Fibroblast of lung (primary cell): ENCODE data around the gene NOSTRIN. TPM values are rescaled to one million over a fixed set of nuclear protein-coding genes. Genes with fewer than 3 reads are reported as not detected.

Source experiments
- DNase-seq, 2 donors: peaks; one replicate each; pipeline versions ENCODE4 v3.0.0 to v3.0.0-alpha.2; 2010; ENCODE audit warnings: low read depth in 2 of 2
- H2AFZ ChIP-seq: 2 replicates; pipeline ENCODE4 v1.5.1; 2012; ENCODE audit warnings: low read length, control low read depth, inconsistent platforms
- H3K27ac ChIP-seq: 2 replicates; pipeline ENCODE4 v1.5.1; 2011; ENCODE audit warnings: low read length, control low read depth; ENCODE audit not compliant: insufficient read depth
- H3K27me3 ChIP-seq: 2 replicates; pipeline ENCODE4 v1.5.1; 2011; ENCODE audit warnings: mild to moderate bottlenecking, low read length; ENCODE audit not compliant: control insufficient read depth, insufficient read depth
- H3K36me3 ChIP-seq: 2 replicates; pipeline ENCODE4 v1.5.1; 2011; ENCODE audit warnings: low read length; ENCODE audit not compliant: control insufficient read depth, insufficient read depth
- H3K4me1 ChIP-seq: 2 replicates; pipeline ENCODE4 v1.5.1; 2011; ENCODE audit warnings: low read length; ENCODE audit not compliant: control insufficient read depth, insufficient read depth; ENCODE audit errors: extremely low read depth
- H3K4me2 ChIP-seq: 2 replicates; pipeline ENCODE4 v1.5.1; 2011; ENCODE audit warnings: low read length, control low read depth; ENCODE audit not compliant: insufficient read depth; ENCODE audit errors: extremely low read depth
- H3K4me3 ChIP-seq, 4 experiments: fragments of 200-600 bp in 1 of 4; sonication (generic) in 1 of 4; replicated peaks in 1 of 4; 2 replicates each; pipeline ENCODE4 v1.5.1; 2011 to 2016; ENCODE audit warnings: low read length in 4 of 4, low read depth in 3 of 4, mild to moderate bottlenecking in 3 of 4, control low read depth in 2 of 4, inconsistent platforms in 1 of 4, mixed read lengths in 1 of 4; ENCODE audit not compliant: insufficient read depth in 1 of 4; ENCODE audit errors: control extremely low read depth in 1 of 4
- H3K79me2 ChIP-seq: 2 replicates; pipeline ENCODE4 v1.5.1; 2012; ENCODE audit warnings: mild to moderate bottlenecking, low read length, inconsistent platforms; ENCODE audit not compliant: control insufficient read depth, insufficient read depth
- H3K9ac ChIP-seq: 2 replicates; pipeline ENCODE4 v1.5.1; 2011; ENCODE audit warnings: mild to moderate bottlenecking, low read length, control low read depth; ENCODE audit not compliant: insufficient read depth
- H3K9me3 ChIP-seq: 2 replicates; pipeline ENCODE4 v1.5.1; 2012; ENCODE audit warnings: low read depth, low read length; ENCODE audit not compliant: control insufficient read depth, insufficient read depth
- H4K20me1 ChIP-seq: 2 replicates; pipeline ENCODE4 v1.5.1; 2011; ENCODE audit warnings: low read length; ENCODE audit not compliant: control insufficient read depth, insufficient read depth; ENCODE audit errors: extremely low read depth
- CTCF ChIP-seq, 2 donors: IDR thresholded peaks in 1 of 2; conservative IDR thresholded peaks in 1 of 2; 1 replicate in 1 of 2; 2 replicates in 1 of 2; pipeline ENCODE4 v1.5.1; 2011 to 2012; ENCODE audit warnings: low read length in 2 of 2, control low read depth in 1 of 2, inconsistent platforms in 1 of 2, low read depth in 1 of 2, mild to moderate bottlenecking in 1 of 2
- EZH2 ChIP-seq: IDR thresholded peaks from 2 replicates; pipeline ENCODE4 v1.5.1; 2012; ENCODE audit warnings: low read length, control low read depth, mild to moderate bottlenecking; ENCODE audit errors: missing control alignments
- polyA plus RNA-seq, 2 donors: library from polyadenylated mRNA; depleted of rRNA in 1 of 2; stranded (reverse) in 1 of 2; unstranded in 1 of 2; fragments of >200 nt; gene quantifications; 2 replicates each; pipeline ENCODE4 v1.2.1, GENCODE V29; 2011 to 2012; ENCODE audit warnings: missing spikeins in 1 of 2
- total RNA-seq: library from RNA; depleted of rRNA; stranded (reverse); fragments of >200 nt; gene quantifications from 2 replicates; pipeline ENCODE4 v1.2.1, GENCODE V29; 2014

The NOSTRIN gene
- total and polyA plus RNA-seq, 2 donors (not counting 1 experiment from before 2014, with no cell fraction given): 0.50 to 1.3 TPM

GRCh38 chr2:168804214-168804613 is 1.8 kb downstream of the NOSTRIN start:
- TF ChIP-seq EZH2: no peak
- no peak for TF ChIP-seq CTCF (conservative IDR thresholded peaks at IDR 0.05 in 1 of 2, IDR thresholded peaks at IDR 0.05 in 1 of 2; ENCODE audit: low read depth in 1 of 2, low read length in 2 of 2)
- no peak for DNase-seq
- Histone ChIP-seq H3K27me3 (no peaks in the 10 kb centered on the region), H3K9ac (no peak overlapping the region), H4K20me1 (no peaks in the 10 kb centered on the region), H3K36me3 (no peaks in the 10 kb centered on the region), H3K9me3 (no peaks in the 10 kb centered on the region), H3K27ac (no peak overlapping the region), H2AFZ (no peak overlapping the region), H3K4me2 (no peak overlapping the region), H3K79me2 (no peaks in the 10 kb centered on the region), H3K4me1 (peaks cover 3% of the 10 kb centered on the region), H3K4me3 (no peak overlapping the region)

- no peak overlapping the region for H3K4me3 ChIP-seq
- H3K36me3 ChIP-seq: no peaks in the 10 kb centered on the region
- no peak overlapping the region for H2AFZ ChIP-seq
- DNase-seq: no peak
- H3K9ac ChIP-seq: no peak overlapping the region
- no peaks in the 10 kb centered on the region for H3K79me2 ChIP-seq
- H3K9me3 ChIP-seq: no peaks in the 10 kb centered on the region
- TF ChIP-seq CTCF (conservative IDR thresholded peaks at IDR 0.05 in 1 of 2, IDR thresholded peaks at IDR 0.05 in 1 of 2; ENCODE audit: low read depth in 1 of 2, low read length in 2 of 2) (no peak), EZH2 (no peak)
- H3K27ac ChIP-seq: no peak overlapping the region
- no peaks in the 10 kb centered on the region for H3K27me3 ChIP-seq
- no peak overlapping the region for H3K4me2 ChIP-seq
- H3K4me1 ChIP-seq: peaks cover 3% of the 10 kb centered on the region
- H4K20me1 ChIP-seq: no peaks in the 10 kb centered on the region
Measured at GRCh38 chr2:168805615-168806014, 3.2 kb downstream of the NOSTRIN start.

- H3K4me2 ChIP-seq: no peak overlapping the region
- H3K4me3 ChIP-seq: no peak overlapping the region
- no peak overlapping the region for H3K9ac ChIP-seq
- H4K20me1 ChIP-seq: no peaks in the 10 kb centered on the region
- no peaks in the 10 kb centered on the region for H3K36me3 ChIP-seq
- H3K4me1 ChIP-seq: no peaks in the 10 kb centered on the region
- no peak overlapping the region for H3K27ac ChIP-seq
- H3K9me3 ChIP-seq: no peaks in the 10 kb centered on the region
- H2AFZ ChIP-seq: no peak overlapping the region
- no peaks in the 10 kb centered on the region for H3K79me2 ChIP-seq
- no peak for DNase-seq
- H3K27me3 ChIP-seq: no peaks in the 10 kb centered on the region
- TF ChIP-seq CTCF (conservative IDR thresholded peaks at IDR 0.05 in 1 of 2, IDR thresholded peaks at IDR 0.05 in 1 of 2; ENCODE audit: low read depth in 1 of 2, low read length in 2 of 2): no peak
- no peak for TF ChIP-seq EZH2
Measured at GRCh38 chr2:168809537-168809936, 7.1 kb downstream of the NOSTRIN start.
